NCI-H748 treated with DMSO at 0.1 percent for 48 hours (cell line): ENCODE results near the gene SNX12.

Source experiments
- DNase-seq: peaks from one replicate; lab custom pipeline; 2025; lab: John Stamatoyannopoulos, UW

SNX12 gene

DNA sequence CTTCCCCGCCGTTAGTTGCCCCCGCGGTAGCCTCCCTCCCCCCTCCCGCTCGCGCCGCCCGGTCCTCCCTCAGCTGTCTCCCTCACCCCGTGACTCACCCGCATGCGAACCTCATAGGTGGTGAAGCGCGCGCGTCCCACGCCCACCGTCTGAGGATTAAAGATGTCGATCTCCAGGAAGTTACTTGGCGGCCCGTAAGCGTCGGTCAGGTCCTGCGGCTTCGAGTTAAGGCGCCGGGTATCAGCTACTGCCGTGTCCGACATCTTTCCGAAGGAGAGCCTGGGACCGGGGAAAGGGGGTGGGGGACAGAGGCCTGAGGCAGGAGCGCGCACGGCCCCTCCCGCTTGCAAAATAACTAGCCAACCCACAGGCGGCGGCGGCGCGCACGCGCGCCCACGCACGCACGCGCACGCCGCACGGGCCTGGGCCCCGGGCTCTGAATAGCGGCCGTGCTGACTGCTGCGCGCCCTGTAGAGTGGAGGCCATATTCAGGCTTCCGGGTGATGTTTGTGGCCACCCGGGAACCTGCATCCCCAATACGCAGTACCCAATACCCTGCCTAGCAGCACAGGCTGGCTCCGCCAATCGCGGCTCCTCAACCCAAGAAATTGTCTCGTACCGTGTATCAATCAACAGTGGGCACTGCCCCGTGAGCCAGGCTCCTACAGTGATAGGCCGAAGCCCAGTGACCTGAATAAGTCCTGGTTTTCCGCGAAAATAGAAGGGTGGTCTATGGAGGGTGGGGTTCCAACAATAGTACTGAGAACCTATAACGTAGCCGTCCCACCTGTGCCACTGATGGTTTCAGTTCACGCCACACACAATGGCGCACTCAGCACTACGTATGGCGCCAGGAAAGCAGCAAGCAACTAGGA lies at the start of gene SNX12:
Gene SNX12, minus strand, starts transcription at position 291 of the 875 bp plus-strand sequence. Its CDS starts 28 bp downstream, at position 263.
- DNase-seq: peak; percentile 85

DNA sequence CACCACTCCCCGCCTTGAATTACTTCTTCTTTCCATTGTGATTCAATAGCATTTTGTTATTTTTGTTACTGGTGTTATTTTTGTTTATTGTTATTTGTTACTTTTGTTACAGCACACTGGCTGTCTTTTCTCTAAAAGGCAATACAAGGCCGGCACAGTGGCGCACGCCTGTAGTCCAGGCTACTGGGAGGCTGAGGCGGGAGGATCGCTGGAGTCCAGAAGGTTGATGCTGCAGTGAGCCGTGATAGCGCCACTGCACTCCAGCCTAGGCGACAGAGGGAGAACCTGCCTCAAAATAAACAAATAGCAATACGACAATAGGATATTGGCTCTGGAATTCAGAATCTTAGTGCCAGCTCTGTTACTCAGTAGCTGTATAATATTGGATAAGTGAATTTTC lies 49.2 kb upstream of the SNX12 start:
- no peak for DNase-seq

DNA sequence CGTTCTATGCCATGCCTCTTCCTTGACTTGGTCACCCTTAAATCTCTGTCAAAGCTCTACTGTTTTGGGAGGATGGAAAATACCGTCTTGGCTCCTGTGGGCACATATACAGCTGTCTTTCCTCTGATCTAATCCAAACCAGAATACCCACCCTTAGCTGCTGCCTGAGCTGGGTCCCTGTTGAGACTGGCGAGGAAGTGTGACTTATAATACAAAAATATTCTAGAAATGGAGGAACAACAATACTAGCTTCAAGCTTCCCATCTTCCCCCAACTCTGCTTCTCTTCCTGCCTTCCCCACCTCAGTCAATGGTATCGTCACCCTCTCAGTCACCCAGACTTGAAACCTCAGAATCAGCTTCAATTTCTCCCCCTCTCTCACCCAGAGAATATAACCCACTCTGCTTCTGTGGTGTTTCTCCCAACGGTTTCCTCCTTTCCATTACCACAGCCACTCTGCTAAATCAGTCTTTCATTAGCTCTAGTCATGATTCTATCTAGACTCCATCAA lies 43.8 kb upstream of the SNX12 start:
- no peak for DNase-seq

DNA sequence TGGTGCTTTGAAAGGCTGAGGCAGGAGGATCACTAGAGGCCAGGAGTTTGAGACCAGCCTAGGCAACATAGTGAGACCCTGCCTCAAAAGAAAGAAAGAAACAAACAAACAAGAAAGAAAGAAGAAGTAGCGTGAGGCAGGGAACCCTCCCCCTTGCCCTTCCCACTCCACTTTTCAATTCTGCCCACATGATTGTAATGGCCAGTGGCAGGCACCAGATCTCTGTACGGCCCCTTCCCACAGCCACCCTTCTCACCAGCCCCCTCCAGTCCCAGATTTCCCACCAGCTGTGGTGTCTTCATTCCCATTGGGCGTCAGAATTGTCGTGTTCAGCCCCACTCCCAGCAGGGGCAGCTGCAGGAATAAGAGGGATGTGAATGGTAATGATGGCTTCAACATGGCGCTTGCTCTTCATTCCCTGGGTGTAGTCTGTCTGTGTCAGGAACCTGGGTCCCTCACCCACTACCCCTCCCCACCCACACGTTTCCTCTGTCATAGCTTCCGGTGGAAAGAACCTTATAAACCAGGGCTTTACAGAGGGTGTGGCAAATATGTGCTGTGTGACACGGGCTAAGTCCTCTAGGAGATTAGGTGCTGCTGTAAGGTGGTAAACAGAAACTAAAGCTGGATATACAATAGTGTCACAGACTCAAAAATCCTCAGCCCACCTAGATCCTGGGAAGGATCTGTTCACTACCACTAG lies 43.2 kb upstream of the SNX12 start, which contains the start of gene IL2RG:
Gene IL2RG, minus strand, starts transcription at position 437 of the 703 bp plus-strand sequence. Its CDS starts 38 bp downstream, at position 399.
- no peak for DNase-seq

DNA sequence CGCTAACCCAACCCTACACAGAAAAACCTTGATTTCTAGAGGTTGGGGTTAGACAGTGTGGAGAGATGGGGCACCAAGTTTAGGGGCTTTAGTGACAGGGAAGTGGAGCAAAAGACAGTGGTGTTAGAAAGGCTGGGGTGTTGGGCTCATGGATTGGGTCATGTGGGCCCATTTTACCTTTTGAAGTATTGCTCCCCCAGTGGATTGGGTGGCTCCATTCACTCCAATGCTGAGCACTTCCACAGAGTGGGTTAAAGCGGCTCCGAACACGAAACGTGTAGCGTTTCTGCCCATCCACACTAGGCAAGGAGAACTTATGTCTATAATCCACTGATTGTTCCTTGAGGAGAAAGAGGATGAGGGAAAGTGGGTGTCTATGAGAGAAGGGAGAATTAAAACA lies 40.9 kb upstream of the SNX12 start:
- DNase-seq: no peak

DNA sequence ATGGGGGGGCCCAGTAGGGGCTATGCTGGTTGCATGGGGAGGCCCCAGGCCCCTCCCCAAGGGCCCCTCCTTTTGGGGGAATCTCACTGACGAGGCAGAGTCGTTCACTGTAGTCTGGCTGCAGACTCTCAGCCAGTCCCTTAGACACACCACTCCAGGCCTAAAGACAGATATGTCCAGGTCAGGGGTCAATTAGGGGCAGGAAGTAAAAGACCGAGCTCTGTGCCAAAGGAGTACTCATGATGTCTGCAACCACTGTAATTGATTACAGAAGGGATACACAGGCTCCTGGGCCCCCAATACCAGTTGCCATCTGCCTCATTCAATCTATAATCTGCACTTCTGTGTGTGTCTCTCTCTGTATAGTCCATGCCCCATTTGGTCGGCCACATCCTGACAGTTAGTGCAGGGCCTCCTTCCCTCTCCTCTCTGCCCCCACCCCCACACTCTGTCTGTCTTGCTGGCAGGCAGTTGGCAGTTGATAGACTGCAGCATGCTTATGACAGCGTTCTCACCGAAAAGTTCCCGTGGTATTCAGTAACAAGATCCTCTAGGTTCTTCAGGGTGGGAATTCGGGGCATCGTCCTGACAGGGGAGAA lies 39.7 kb upstream of the SNX12 start:
- no peak for DNase-seq

DNA sequence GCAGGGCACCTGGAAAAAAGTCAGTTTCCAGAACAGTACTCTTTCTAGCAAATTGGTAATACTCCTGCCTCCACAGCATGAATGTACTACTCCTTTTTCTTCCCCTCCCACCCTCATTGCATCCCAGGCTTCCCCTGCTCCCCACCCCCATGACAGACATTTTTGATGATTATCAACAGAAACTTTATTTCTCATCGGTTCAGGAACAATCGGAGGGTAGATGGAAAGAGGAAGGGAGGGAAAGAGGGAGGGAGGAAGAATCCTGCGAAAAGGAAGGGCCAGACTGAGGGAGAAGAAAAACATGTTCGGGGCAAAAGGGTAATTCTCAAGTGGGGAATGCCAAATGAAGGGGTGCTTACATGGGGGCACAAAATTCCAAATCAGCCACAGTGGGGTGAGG lies 39.1 kb upstream of the SNX12 start:
- no peak for DNase-seq

DNA sequence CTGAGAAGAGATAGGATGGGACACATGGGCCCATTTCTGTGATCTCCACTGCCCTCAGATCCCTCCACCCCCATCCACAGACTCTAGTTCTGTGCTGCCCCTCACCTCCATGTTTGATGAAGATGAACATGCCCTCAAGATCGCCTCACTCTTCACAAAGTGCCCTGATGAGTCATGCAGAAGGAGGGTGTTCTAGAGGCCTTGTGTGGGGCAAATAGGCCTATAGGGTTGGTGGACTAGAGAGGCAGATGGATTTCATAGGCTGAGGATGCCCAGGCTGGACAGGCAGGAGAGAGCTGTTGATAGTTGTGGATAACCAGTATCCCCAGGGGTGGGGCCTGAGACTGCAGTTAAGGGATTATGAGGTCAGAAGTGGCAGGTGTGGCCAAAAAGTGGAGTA lies 38.3 kb upstream of the SNX12 start, which contains the start of gene CXorf65:
Gene CXorf65, minus strand, starts transcription at position 314 of the 400 bp plus-strand sequence. Its CDS starts 184 bp downstream, at position 130.
- no peak for DNase-seq

DNA sequence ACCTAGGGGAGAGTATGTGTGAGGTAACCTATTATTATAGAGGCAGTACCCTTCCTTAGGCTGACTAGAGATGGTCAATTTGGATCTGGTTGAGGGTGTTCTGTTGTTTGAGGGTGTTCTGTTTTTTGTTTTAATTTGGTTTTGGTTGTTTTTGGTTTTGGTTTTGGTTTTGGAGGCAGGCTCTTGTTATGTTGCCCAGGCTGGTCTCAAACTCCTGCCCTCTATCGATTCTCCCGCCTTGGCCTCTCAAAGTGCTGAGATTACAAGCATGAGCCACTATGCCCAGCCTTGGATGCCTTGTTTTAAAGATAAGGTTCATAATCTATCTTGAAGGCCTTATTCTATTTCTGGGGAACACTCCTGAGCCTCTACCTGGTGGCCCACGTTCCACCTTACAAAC lies 37.5 kb upstream of the SNX12 start:
- no peak for DNase-seq

DNA sequence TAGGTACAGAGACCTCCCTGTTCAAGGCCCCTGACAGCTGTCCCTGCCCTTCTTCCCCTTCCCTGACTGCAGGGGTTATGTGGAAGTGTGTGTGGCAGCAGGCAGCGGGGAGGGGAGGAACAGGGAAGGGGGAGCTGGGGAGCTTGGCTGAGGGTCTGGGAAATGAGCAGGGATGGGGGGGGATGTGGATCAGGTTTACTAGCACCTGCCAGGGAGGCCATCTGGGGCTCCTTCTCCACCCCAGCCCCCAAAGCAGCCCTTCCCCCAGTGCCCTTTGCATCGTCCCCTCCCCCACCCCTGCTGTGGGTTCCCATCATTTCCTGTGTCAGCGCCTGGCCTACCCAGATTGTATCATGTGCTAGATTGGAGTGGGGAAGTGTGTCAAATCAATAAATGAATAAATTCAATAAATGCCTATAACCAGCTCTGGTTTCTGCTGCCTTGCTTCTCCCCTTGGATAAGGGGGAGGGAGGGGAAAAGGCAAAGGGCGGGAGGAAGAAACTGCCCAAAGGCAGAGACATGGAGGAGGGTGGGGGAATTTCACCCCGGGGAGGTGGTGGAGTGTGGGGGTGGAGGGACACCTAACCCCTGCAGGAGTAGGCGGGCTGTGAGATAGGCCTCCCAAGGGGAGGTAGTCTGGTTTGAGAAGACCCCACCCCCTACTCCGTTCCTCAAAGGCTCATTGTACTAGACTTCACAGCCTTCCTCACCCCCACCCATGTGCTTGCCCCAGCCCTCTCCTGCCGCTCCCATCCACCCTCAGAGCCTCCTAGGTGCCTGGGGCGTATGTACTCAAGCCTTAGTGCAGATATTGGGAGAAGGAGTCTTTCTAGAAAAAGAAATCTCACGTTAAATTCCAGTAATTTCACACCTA lies 35.2 kb upstream of the SNX12 start:
- DNase-seq: no peak

DNA sequence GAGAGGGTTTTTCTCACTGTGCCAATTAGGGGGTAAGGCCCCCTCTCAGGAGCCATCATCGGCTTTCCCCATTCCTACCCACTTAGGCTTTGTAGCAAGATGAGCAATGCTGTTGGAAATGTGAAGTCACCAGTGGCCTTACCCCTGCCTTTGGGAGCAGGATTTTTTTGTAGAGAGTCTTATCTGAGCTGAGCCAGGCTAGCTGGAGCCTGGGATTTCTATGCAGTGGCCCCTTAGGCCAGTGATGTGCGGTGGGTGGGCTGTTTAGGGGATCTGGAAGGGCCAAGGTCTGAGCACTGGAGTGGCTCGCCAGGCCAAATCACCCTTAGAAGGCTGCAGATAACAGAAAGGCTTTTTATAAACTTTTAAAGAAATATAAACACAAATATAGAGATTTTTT lies 34.2 kb upstream of the SNX12 start:
- DNase-seq: no peak

DNA sequence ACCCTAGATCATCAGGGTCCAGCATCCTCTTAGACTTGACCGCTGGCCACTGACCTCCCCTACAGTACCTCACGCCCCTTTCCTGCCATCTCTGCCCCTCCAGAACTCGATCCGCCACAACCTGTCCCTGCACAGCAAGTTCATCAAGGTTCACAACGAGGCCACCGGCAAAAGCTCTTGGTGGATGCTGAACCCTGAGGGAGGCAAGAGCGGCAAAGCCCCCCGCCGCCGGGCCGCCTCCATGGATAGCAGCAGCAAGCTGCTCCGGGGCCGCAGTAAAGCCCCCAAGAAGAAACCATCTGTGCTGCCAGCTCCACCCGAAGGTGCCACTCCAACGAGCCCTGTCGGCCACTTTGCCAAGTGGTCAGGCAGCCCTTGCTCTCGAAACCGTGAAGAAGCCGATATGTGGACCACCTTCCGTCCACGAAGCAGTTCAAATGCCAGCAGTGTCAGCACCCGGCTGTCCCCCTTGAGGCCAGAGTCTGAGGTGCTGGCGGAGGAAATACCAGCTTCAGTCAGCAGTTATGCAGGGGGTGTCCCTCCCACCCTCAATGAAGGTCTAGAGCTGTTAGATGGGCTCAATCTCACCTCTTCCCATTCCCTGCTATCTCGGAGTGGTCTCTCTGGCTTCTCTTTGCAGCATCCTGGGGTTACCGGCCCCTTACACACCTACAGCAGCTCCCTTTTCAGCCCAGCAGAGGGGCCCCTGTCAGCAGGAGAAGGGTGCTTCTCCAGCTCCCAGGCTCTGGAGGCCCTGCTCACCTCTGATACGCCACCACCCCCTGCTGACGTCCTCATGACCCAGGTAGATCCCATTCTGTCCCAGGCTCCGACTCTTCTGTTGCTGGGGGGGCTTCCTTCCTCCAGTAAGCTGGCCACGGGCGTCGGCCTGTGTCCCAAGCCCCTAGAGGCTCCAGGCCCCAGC lies 32.7 kb upstream of the SNX12 start:
- no peak for DNase-seq

DNA sequence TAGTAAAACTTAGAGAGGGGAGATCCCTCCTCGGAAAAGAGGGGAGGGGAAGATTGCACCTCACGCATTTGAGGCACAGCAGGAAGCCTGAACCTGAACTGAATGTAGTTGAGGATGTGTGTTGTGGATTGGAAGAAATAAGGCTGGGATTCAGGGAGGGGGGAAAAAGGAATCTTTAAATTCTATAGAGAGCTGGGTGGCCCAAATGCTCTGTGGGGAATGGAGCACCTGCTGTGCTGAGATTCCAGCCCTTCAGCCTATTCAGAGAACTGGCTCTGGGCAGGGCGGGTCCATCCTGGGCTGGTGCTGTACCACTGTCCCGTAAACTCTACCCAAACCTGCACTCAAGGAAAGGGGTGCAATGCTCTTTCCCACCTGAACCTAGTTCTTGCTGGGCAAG lies 31.6 kb upstream of the SNX12 start:
- no peak for DNase-seq

DNA sequence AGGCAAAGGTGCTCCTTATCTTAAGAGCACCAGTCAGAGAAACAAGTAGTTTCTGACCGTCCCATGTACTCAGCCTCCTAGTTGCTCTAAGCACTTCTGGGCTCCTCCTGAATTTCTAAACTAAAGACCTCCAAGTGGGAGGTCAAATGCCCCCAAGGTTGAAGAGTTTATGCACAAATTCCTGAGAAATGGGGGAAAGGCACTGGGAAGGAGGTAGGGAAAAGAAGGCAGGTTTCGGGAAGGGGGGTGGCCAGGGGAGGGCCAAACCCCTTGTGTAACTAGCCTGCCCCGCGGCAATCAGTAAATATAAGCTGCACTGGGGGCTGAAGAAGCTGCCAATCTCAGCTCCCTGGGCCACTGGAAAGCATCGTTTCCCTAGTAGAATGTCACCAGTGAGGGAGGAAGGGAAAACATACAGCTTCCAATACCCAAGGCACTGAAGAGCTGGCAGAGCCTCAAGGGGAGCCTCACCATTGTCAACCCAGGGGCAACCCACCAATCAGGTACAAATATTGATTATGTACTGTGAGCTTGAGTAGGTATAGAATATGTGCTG lies 30.9 kb upstream of the SNX12 start:
- no peak for DNase-seq

DNA sequence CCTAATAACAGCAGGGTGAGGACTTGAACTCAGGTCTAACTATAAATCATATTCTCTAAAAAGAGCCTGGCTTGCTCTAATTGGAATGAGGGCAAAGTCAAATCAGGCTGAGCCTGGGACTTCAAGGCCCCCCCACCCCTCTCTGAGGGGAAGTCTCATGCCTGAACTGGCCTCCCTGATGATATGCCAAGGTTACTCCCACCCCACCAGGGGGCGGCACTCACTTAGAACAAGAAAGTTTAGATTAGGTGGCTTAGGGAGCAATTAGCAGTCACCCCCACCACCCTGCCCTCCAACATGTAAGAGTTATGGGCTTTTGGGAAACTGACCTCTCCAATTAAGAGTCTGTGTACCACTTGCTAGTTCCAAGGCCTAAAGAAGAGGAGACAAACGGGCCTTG lies 30.2 kb upstream of the SNX12 start:
- no peak for DNase-seq

DNA sequence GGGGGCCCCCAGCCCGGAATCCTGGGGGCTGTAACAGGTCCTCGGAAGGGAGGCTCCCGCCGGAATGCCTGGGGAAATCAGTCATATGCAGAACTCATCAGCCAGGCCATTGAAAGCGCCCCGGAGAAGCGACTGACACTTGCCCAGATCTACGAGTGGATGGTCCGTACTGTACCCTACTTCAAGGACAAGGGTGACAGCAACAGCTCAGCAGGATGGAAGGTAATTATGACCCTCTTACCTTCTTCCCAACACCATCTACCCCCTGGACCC lies 28.6 kb upstream of the SNX12 start:
- DNase-seq: no peak

DNA sequence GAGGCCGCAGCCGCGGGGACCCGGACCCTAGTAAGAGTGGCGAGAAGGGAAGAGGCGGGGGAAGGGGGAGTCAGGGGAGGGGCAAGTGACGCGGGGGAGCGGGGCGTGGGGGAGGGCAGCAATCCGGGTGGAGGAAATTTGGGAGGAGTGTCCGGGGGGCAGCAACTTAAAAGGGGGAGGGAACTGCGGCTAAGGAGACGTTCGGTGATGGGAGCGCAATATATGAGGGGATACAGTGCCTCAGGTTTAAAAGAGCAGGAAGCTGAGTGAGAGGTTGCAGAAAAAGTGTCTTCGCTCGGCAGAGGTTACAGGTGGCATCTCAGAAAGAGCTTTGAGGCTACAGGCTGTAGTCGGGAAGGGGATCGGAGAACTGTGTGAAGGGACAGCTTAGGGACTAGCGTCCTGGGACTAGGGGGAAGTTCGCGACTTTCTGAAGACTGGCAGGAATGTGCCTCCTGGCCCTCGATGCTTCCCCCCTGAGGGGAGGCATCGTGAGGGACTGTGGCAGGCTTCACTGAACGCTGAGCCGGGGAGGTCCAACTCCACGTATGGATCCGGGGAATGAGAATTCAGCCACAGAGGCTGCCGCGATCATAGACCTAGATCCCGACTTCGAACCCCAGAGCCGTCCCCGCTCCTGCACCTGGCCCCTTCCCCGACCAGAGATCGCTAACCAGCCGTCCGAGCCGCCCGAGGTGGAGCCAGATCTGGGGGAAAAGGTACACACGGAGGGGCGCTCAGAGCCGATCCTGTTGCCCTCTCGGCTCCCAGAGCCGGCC lies 28.0 kb upstream of the SNX12 start:
- peak; percentile 27 for DNase-seq

DNA sequence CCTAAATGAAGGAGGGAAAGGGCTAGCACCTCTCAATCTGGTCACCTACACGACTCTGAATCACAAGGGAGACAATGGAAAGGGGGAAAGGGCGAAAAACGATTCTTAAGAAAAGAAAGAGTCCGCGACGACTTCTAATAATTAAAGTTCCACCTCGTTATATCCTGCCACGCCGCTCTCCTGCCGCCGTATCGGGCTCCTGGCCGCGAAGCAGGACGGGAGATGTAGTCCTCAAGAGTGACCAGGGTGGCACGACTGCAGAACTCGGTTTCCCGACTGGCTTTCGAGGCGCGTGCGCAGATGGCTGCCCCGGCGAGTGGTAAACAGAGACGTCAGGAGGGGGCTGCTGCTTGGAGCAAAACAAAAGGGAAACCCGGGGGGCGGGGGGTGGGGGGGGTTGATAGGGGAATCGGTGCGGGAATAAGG lies 27.4 kb upstream of the SNX12 start, which contains the start of gene FOXO4:
Gene FOXO4, plus strand, starts transcription at position 297 of the 426 bp plus-strand sequence. CDS start 678 bp downstream, outside the sequence.
- peak; percentile 61 for DNase-seq

DNA sequence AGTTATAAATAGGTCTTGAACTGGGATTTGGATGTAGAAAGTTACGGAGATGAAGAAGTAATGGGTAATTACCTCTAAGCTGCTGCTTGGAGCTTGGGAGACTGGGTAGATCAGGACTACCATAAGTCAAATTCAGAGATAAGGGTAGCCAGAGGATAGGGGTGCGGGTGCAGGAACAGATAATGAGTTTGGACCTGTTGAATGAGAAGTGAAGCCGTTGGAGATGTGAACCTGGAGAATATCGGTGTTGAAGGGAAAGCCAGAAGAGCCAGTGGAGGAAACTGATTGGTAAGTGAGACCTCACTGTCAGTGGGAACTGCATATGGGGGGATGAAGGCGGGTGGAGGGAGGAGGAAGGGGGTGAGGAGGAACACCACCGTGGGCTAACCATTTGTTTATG lies 26.9 kb upstream of the SNX12 start:
- DNase-seq: no peak
